CD1c-positive myeloid dendritic cell (primary cell): ENCODE data around the gene PHACTR3.

Source experiments
- DNase-seq: peaks from one replicate; pipeline ENCODE4 v3.0.0-alpha.2; 2016; ENCODE audit errors: extremely low spot score

PHACTR3 gene

GRCh38 chr20:59692139-59692538, 87.8 kb downstream of the PHACTR3 start:
- no peak for DNase-seq

- DNase-seq, result no peak
Observed at GRCh38 chr20:59693587-59693986, 89.2 kb downstream of the PHACTR3 start.

GRCh38 chr20:59696476-59696875, 92.1 kb downstream of the PHACTR3 start:
- DNase-seq, result no peak

- no peak for DNase-seq
Observed at GRCh38 chr20:59697068-59697467, 92.7 kb downstream of the PHACTR3 start.

- no peak for DNase-seq
Observed at GRCh38 chr20:59698598-59698997, 94.3 kb downstream of the PHACTR3 start.

GRCh38 chr20:59701236-59701635, 96.9 kb downstream of the PHACTR3 start:
- DNase-seq, result no peak

- DNase-seq, result no peak
Observed at GRCh38 chr20:59703046-59703445, 98.7 kb downstream of the PHACTR3 start.

GRCh38 chr20:59705651-59706399, 101.5 kb downstream of the PHACTR3 start:
- no peak for DNase-seq

- no peak for DNase-seq
Observed at GRCh38 chr20:59706400-59706693, 102.0 kb downstream of the PHACTR3 start.

- no peak for DNase-seq
Observed at GRCh38 chr20:59708326-59708725, 104.0 kb downstream of the PHACTR3 start.

- no peak for DNase-seq
Observed at GRCh38 chr20:59709636-59710035, 105.3 kb downstream of the PHACTR3 start.

GRCh38 chr20:59718071-59718470, 113.7 kb downstream of the PHACTR3 start:
- DNase-seq, result peak; percentile 2

GRCh38 chr20:59718751-59719150, 114.4 kb downstream of the PHACTR3 start:
- DNase-seq, result peak; percentile 7

GRCh38 chr20:59720013-59720412, 115.7 kb downstream of the PHACTR3 start:
- DNase-seq, result no peak

GRCh38 chr20:59721386-59721785, 117.0 kb downstream of the PHACTR3 start:
- DNase-seq, result no peak

GRCh38 chr20:59723108-59723500, 118.8 kb downstream of the PHACTR3 start:
- peak; percentile 83 for DNase-seq

GRCh38 chr20:59723607-59724456, 119.5 kb downstream of the PHACTR3 start:
- DNase-seq, result no peak

GRCh38 chr20:59724457-59725366, 120.4 kb downstream of the PHACTR3 start:
- no peak for DNase-seq

GRCh38 chr20:59725476-59726280, 121.3 kb downstream of the PHACTR3 start:
- DNase-seq, result no peak

- peak; percentile 3 for DNase-seq
Observed at GRCh38 chr20:59726281-59726595, 121.9 kb downstream of the PHACTR3 start.

GRCh38 chr20:59728722-59729430, 124.5 kb downstream of the PHACTR3 start:
- no peak for DNase-seq
